GM12878 (cell line): Measurements from ENCODE around the gene CRYBB1. TPM values are rescaled to one million over a fixed set of nuclear protein-coding genes. Genes with fewer than 3 reads are reported as not detected.

Experiments used
- ATAC-seq: fragments of 200-7000 bp; cut with Tn5 transposase; 3 replicates; pipeline ENCODE4 v1.9.1; 2020; ENCODE audit warnings: mild to moderate bottlenecking, moderate library complexity
- BruUV-seq: library from RNA; stranded (reverse); fragments of 400-500 nt; replicated peaks from 2 replicates; lab custom pipeline; 2021; lab: Mats Ljungman, UMichigan
- CTCF ChIA-PET: fragments of 300-600 bp; sonication (Branson Sonifier 250); formaldehyde crosslinking; extraction: SDS; loops from one replicate; lab custom pipeline; 2021; ENCODE audit warnings: inconsistent platforms; lab: Yijun Ruan, JAX
- POLR2A ChIA-PET: fragments of 350-600 bp; formaldehyde crosslinking; extraction: SDS; loops from one replicate; lab custom pipeline; 2021; ENCODE audit warnings: inconsistent platforms; lab: Charles Lee
- RAD21 ChIA-PET: fragments of 300-600 bp; sonication (Branson Sonifier 250); formaldehyde crosslinking; loops from one replicate; lab custom pipeline; 2023; ENCODE audit warnings: antibody characterized with exemption; ENCODE audit not compliant: unreplicated experiment; lab: Charles Lee
- SMC1A ChIA-PET: fragments of 300-600 bp; sonication (Branson Sonifier 250); formaldehyde crosslinking; loops from one replicate; lab custom pipeline; 2023; ENCODE audit not compliant: unreplicated experiment, uncharacterized antibody; lab: Charles Lee
- DNase-seq: peaks from one replicate; pipeline ENCODE4 v3.0.0-alpha.2; 2011; ENCODE audit warnings: low read depth, low spot score
- FAIRE-seq: peaks from 3 replicates; lab custom pipeline; 2011; peaks lifted over from hg19 to GRCh38; lab: Jason Lieb, UNC
- H2AFZ ChIP-seq: 2 replicates; pipeline ENCODE4 v1.6.0; 2011; ENCODE audit warnings: low read depth, low read length, control low read depth; ENCODE audit not compliant: control insufficient read depth
- H3K27ac ChIP-seq: 2 replicates; pipeline ENCODE4 v1.5.1; 2011; ENCODE audit warnings: control low read depth; ENCODE audit not compliant: control insufficient read depth, insufficient read depth
- H3K27me3 ChIP-seq, 2 experiments: replicated peaks in 1 of 2; 2 replicates each; pipeline versions ENCODE4 v1.6.0 to v1.6.1; 2011; ENCODE audit warnings: low read length in 1 of 2; ENCODE audit not compliant: control insufficient read depth in 2 of 2, insufficient read depth in 2 of 2
- H3K36me3 ChIP-seq, 2 experiments: 2 replicates each; pipeline ENCODE4 v1.5.1; 2011; ENCODE audit warnings: low read length in 1 of 2; ENCODE audit not compliant: control insufficient read depth in 2 of 2, insufficient read depth in 2 of 2
- H3K4me1 ChIP-seq: 2 replicates; pipeline ENCODE4 v1.6.1; 2011; ENCODE audit warnings: mild to moderate bottlenecking, low read length, moderate library complexity, mixed read lengths; ENCODE audit not compliant: control insufficient read depth, insufficient read depth
- H3K4me2 ChIP-seq: 2 replicates; pipeline ENCODE4 v1.6.0; 2011; ENCODE audit warnings: control low read depth; ENCODE audit not compliant: control insufficient read depth, insufficient read depth
- H3K4me3 ChIP-seq: fragments of 200-600 bp; sonication (generic); 2 replicates; pipeline ENCODE4 v1.5.1; 2016
- H3K79me2 ChIP-seq: 2 replicates; pipeline ENCODE4 v1.6.0; 2011; ENCODE audit warnings: low read length; ENCODE audit not compliant: control insufficient read depth, insufficient read depth
- H3K9ac ChIP-seq: 2 replicates; pipeline ENCODE4 v1.8.0; 2011; ENCODE audit warnings: low read length, control low read depth, mixed read lengths; ENCODE audit not compliant: control insufficient read depth, insufficient read depth
- H3K9me3 ChIP-seq: replicated peaks from 3 replicates; pipeline ENCODE4 v1.5.1; 2011; ENCODE audit warnings: mild to moderate bottlenecking, low read length; ENCODE audit not compliant: control insufficient read depth, insufficient read depth
- H4K20me1 ChIP-seq: 2 replicates; pipeline ENCODE4 v1.6.0; 2011; ENCODE audit not compliant: control insufficient read depth, insufficient read depth
- BCLAF1 ChIP-seq: fragments of 450-650 bp; IDR thresholded peaks from 2 replicates; pipeline ENCODE4 v1.6.1; 2017; ENCODE audit warnings: antibody characterized with exemption, mild to moderate bottlenecking, moderate library complexity
- CHD1 ChIP-seq: IDR thresholded peaks from 2 replicates; pipeline ENCODE4 v1.6.1; 2012; ENCODE audit warnings: low read depth, low read length, improper control_type of control experiment
- HDAC2 ChIP-seq: fragments of 200-600 bp; sonication (generic); IDR thresholded peaks from 2 replicates; pipeline ENCODE4 v1.6.1; 2017
- POLR2AphosphoS2 ChIP-seq: IDR thresholded peaks from 2 replicates; pipeline ENCODE4 v1.6.1; 2011; ENCODE audit warnings: low read depth, mild to moderate bottlenecking, low read length, improper control_type of control experiment, moderate library complexity
- SMAD1 ChIP-seq: fragments of 450-650 bp; IDR thresholded peaks from 2 replicates; pipeline ENCODE4 v1.6.1; 2018; ENCODE audit warnings: mild to moderate bottlenecking, low read depth; ENCODE audit not compliant: partially characterized antibody
- SREBF2 ChIP-seq: IDR thresholded peaks from 2 replicates; pipeline ENCODE4 v1.6.1; 2012; ENCODE audit warnings: mild to moderate bottlenecking, low read length
- WGBS: methylation state at CpG from one replicate; pipeline ENCODE4 v1.1.6; 2016; ENCODE audit warnings: low lambda C conversion rate; ENCODE audit not compliant: insufficient replicate concordance, insufficient coverage; ENCODE audit errors: missing lambda C conversion rate; 5-methylcytosine and 5-hydroxymethylcytosine counted together
- in situ Hi-C: fragments of 300-500 bp; cut with MboI; formaldehyde crosslinking; loops from 9 replicates; pipeline ENCODE4 v1.14.3; 2018; ENCODE audit warnings: mixed read lengths
- intact Hi-C: fragments of 100-400 bp; cut with micrococcal nuclease; formaldehyde crosslinking; loops from one replicate; pipeline ENCODE4 v1.14.2; 2022; ENCODE audit not compliant: unreplicated experiment
- polyA plus RNA-seq, 11 experiments: library from polyadenylated mRNA; depleted of rRNA in 4 of 11; unstranded in 6 of 11; stranded (reverse) in 5 of 11; fragments of >200 nt; fragmentation: Nextera tagmentation in 4 of 11; fragmentation: Illumina TruSeq in 1 of 11; extraction: Ambion mirVana in 4 of 11; extraction: Trizol in 1 of 11; gene quantifications; 1 replicate in 1 of 11; 2 replicates in 10 of 11; pipeline versions ENCODE4 v1.2.1 to v1.2.3, GENCODE V29; 2011 to 2016; ENCODE audit warnings: inconsistent platforms in 2 of 11, missing spikeins in 2 of 11, low read depth in 1 of 11
- total RNA-seq, 4 experiments: library from RNA; depleted of rRNA in 3 of 4; stranded (reverse); fragments of >200 nt in 3 of 4; fragmentation: Illumina TruSeq in 1 of 4; extraction: Trizol in 1 of 4; gene quantifications; 2 replicates each; pipeline versions ENCODE4 v1.2.1 to v1.2.3, GENCODE V29; 2013 to 2021

The CRYBB1 gene
- total and polyA plus RNA-seq, 10 of the 15 experiments (the other 5 are each of a cell fraction or from before 2014, with no cell fraction given), result 0.09 to 0.64 (median 0.23) TPM; not detected in 5

- H4K20me1 ChIP-seq, result no peaks in the 10 kb centered on the region
- no peak overlapping the region for H3K4me3 ChIP-seq
- no peak for ATAC-seq
- WGBS, result 0% methylated on average over 1 of the region's 1 CpG
- H3K9ac ChIP-seq, result no peak overlapping the region
- BruUV-seq, result no TSS peak
- intact Hi-C loops (no loop called here), in situ Hi-C loops (no loop called here)
- no peak overlapping the region for H3K4me2 ChIP-seq
- H3K27ac ChIP-seq, result no peak overlapping the region
- ChIA-PET RAD21 (no interaction called here), SMC1A (interaction anchor here (1.6 kb wide), 1 partner anchor 133 kb away, joined by 3 read pairs; no protein-coding TSS in a partner anchor), POLR2A (interaction anchor here (0.6 kb wide), 1 partner anchor 107 kb away, joined by 3 read pairs; no protein-coding TSS in a partner anchor), CTCF (interaction anchor here (1.2 kb wide), 1 partner anchor 12 kb away, joined by 3 read pairs; no protein-coding TSS in a partner anchor)
- H2AFZ ChIP-seq, result no peak overlapping the region
- no peak for DNase-seq
- no peaks in the 10 kb centered on the region for H3K9me3 ChIP-seq
- TF ChIP-seq HDAC2 (no peak), POLR2AphosphoS2 (no peak), BCLAF1 (no peak), CHD1 (no peak), SMAD1 (no peak), SREBF2 (no peak)
- H3K36me3 ChIP-seq, result no peaks in the 10 kb centered on the region
- FAIRE-seq, result no peak
- no peaks in the 10 kb centered on the region for H3K4me1 ChIP-seq
- no peaks in the 10 kb centered on the region for H3K79me2 ChIP-seq
- H3K27me3 ChIP-seq, result no peaks in the 10 kb centered on the region
Measured at GRCh38 chr22:26636296-26636695, 18.5 kb upstream of the CRYBB1 start.
